Skeletal muscle cell (primary cell): Measurements from ENCODE around the gene ZNF124.
"Not testable (repeated sequence)": the region's sequence is repeated elsewhere in the genome, so short reads cannot be mapped to it uniquely, and the experiment has no call there.

Experiments used
- DNase-seq: peaks from one replicate; pipeline ENCODE4 v3.0.0-alpha.2; 2010; ENCODE audit warnings: low read depth
- H3K4me3 ChIP-seq: 2 replicates; pipeline ENCODE4 v1.5.1; 2011; ENCODE audit warnings: low read depth, mild to moderate bottlenecking, control low read depth, low read length, moderate library complexity

Gene ZNF124

DNA sequence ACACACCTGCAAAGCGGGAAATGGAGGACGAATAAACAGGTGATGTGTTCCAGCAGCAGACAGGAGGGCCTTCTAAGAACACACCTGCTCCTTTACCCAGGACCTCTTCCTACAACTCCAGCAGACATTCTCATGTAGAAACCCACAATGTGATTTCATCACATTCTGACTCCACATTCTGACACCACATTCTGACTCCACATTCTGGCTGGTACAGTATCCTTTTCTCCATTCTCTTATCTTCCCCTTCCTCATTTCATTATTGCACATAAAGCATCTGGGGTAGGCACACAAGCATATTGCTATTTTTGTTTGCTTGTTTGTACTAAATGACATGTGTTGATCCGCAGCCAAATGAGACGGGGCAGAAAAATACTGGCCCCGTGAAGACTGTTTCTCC is 3.6 kb upstream of the ZNF124 start:
- H3K4me3 ChIP-seq: no peak overlapping the region
- no peak for DNase-seq

DNA sequence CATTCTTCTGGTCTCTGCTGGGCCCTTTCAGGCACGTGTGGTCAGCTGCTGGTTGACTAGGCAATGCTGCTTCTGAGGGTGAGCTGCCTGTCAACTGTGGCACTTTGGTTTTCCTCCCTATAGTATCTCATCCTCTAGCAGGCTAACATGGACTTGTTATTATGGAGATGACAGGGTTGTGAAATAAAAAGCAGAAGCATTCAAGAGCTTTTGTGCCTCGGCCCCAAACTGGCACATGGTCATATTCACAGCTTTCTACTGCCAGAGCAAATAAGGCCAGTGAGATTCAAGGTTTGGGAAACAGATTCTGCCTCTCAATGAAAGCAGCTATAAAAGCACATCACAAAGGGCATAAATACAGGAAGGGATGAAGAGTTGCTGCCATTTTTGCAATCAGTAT is 1.6 kb upstream of the ZNF124 start:
- H3K4me3 ChIP-seq: no peak overlapping the region
- DNase-seq: no peak

DNA sequence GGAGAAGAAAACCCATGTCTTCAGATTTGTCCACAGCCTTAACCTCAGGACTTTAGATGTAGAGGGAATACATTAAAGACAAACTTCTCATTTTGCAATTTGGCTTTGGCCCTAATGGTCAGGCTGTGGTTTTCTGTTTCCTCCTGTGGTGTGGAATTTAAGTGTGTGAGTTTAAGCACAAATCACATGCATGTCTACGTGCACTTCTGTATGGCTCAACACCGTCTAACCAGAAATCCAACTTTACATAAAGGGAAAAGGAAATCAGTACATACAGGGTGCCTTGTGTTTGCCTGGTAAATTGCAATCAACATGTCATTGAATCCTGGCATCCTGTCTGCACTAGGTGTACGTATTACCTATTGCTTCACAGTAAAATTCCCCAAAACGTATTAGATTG is 1.2 kb upstream of the ZNF124 start:
- H3K4me3 ChIP-seq: no peak overlapping the region

DNA sequence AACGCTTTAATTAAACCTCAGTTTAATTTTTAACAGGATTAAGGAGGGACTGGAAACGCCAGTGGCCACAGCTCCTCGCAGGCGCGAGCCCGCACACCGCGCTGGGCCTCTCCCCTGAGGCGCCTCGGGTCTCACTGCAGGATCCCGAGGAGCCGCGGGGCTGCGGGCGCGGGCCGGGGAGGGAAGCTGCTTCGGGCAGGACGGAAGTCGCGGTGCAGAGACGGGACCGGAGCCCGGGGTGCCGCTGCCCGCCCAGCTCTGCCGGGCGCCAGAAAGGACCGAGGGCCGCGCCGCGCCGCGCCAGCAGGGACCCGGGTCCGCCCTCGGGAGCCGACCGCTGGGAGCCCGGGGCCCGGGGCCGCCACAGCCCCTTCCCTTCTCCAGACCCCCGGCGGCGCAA is 377 bp downstream of the ZNF124 start:
- H3K4me3 ChIP-seq: not testable (repeated sequence)

More for the DNA sequence above, 1.2 kb upstream of the ZNF124 start:
- DNase-seq: no peak

DNA sequence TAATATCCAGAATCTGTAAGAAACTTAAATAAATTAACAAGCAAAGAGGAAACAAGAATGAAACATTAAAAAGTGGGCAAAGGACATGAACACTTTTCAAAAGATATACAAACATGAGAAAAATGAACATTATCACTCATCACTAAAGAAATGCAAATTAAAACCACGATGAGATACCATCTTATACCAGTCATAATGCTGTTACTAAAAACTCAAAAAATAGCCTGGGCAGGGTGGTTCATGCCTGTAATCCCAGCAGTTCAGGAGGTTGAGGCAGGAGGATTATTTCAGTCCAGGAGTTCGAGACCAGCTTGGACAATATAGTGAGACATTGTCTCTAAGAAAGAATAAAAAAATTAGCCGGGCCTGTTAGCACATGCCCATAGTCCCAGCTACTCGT is 6.1 kb downstream of the ZNF124 start:
- no peak for DNase-seq
- no peak overlapping the region for H3K4me3 ChIP-seq

More for the DNA sequence above, 377 bp downstream of the ZNF124 start:
- DNase-seq: not testable (repeated sequence)

DNA sequence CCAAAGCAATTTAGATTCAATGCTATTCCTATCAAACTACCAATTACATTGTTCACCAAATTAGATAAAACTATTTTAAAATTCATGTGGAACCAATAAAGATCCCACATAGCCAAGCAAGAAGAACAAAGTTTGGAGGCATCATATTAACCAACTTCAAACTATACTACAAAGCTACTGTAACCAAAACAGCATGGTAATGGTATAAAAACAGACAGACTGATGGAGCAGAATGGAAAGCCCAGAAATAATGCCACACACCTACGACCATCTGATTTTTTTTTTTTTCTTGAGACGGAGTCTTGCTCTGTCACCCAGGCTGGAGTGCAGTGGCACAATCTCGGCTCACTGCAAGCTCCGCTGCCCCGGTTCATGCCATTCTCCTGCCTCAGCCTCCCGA is 7.1 kb downstream of the ZNF124 start:
- H3K4me3 ChIP-seq: no peak overlapping the region
- DNase-seq: no peak

DNA sequence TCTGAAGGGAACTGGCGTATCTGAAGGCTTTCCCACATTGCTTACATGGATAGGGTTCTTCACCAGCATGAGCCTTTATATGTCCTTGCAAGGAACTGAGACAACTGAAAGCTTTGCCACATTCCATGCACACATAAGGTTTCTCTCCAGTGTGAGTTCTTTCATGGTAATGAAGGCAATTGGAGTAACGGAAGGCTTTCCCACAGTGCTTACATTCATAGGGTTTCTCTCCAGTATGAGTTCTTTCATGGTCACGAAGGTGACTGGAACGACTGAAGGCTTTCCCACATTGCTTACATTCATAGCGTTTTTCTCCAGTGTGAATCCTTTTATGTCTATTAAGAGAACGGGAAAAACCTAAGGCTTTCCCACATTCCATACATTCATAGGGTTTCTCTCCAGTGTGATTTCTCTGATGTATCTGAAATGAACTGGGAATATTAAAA is 15.0 kb downstream of the ZNF124 start:
- H3K4me3 ChIP-seq: no peak overlapping the region
- DNase-seq: no peak

DNA sequence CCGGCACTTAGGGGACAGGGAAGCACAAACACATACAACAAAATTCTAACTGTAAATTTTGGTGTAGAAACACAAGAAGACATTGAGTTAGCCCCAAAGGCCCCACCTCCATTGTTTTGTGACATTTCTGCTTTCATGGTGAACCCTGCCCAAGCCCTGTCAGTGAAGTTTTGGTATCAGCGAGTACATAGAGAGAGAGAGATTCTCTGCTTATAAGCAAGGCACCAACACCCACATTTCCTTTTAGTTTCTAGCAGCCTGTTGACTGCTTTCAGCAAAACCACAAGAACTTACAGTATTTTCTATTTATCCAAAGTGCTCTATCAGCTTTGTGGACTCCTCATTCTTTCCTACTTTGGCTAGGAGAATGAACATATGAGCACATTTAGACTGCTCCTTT is 24.0 kb downstream of the ZNF124 start:
- no peak for DNase-seq
- no peak overlapping the region for H3K4me3 ChIP-seq

DNA sequence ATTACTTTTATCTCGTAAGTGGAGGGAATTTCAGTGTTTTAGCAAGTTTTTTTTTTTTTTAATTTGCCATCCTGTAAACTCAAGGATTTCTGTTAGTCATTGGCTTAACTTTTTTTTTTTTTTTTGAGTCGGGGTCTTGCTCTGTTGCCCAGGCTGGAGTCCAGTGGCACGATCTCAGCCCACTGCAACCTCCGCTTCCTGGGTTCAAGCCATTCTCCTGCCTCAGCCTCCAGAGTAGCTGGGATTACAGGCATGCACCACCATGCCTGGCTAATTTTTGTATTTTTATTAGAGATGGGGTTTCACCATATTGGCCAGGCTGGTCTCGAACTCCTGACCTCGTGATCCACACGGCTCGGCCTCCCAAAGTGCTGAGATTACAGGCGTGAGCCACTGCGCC is 24.7 kb downstream of the ZNF124 start:
- not testable (repeated sequence) for H3K4me3 ChIP-seq, DNase-seq

DNA sequence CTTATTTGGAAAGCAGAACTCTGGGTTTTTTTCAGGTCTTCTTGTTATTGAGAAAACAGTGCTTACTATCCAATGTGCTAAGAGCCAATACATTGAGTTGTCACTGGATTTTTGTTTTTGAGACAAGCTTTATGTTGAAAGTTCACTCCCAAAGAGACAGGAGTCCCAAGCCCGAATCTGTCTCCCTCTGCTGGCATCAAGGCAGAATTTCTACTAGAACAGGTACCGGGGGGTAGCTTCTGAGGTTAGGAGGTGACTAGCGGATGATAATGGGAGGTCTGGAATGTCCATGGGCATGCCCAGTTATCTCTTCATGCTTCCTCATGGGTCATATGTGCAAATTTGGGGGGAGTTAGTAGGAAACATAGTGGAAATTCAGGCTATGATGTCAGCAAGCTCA is 25.1 kb downstream of the ZNF124 start:
- DNase-seq: no peak
- H3K4me3 ChIP-seq: no peak overlapping the region

DNA sequence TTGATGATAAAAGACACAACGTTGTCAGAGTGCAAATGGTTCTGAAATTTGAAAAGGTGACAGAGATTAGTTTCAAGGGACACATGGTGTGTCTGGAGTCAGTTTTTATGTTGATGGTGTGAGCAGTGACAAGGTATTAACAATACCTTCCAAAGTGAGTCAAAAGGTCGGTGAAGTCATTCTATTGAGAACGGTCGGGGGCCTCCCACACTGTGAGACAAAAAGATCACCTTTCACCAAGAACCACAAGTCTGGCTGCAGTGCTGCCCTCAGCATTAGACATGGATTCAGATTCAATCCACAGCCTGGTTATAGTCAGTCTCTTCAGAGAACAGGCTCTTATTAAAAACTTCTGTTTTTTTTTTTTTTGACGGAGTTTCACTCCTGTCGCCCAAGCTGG is 26.5 kb downstream of the ZNF124 start:
- H3K4me3 ChIP-seq: no peak overlapping the region
- DNase-seq: no peak

DNA sequence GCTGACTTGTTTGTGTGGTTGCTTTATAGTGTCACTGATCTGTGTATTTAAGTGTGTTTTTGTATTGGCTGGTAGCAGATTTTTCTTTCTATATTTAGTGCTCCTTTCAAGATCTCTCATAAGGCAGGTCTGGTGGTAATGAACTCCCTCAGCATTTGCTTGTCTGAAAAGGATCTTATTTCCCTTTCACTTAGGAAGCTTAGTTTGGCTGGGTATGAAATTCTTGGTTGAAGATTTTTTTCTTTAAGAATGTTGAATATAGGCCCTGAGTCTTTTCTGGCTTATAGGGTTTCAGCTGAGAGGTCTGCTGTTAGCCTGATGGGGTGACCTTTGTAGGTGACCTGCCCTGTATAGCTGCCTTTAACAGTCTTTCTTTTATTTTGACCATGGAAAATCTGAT is 32.3 kb downstream of the ZNF124 start:
- not testable (repeated sequence) for DNase-seq, H3K4me3 ChIP-seq

DNA sequence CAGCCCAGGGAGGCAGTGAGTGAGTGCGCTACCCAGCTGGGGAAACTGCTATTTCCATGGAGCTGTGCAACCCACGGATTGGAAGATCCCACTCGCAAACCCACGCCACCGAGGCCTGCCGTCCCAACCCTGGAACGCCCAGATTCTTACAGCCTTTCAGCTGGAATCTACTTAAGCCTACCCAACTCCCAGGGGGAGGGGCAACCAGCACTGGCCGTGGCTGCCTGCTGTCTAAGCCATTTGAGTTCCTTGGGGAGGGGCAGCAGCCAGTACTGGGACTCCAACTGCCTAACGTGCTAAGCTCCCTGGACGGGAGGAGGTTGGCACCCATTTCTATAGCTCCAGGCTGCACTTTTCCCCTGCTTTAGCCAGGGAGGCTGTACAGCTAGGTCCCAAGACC is 40.6 kb downstream of the ZNF124 start:
- no peak overlapping the region for H3K4me3 ChIP-seq
- no peak for DNase-seq

DNA sequence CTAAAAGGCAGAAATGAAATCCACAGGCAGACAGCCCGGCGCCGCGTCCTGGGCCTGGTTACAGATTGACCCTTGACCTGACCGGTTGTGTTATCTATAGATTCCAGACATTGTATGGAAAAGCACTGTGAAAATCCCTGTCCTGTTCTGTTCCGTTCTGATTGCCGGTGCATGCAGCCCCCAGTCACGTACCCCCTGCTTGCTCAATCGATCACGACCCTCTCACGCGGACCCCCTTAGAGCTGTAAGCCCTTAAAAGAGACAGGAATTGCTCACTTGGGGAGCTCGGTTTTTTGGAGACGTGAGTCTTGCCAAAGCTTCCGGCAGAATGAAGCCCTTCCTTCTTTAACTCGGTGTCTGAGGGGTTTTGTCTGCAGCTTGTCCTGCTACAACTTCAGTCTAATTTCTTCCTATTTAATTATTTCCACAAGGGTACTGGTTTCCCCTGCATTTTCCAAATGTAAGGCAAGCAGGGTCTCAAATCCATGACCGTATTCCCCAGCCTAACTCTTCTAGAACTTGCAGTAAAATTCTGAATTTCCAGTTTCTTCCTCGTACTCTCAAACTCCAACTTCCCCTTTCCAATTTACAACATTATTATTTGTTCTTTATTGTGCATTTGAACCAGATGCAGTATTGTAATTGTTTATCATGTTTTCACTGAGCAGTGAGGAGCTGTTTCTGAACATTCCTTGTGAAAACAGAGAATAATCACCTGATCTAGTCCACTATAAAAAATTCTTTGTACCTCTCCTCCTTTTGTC is 44.1 kb downstream of the ZNF124 start:
- H3K4me3 ChIP-seq: peak overlapping the region; percentile 25
- not testable (repeated sequence) for DNase-seq

DNA sequence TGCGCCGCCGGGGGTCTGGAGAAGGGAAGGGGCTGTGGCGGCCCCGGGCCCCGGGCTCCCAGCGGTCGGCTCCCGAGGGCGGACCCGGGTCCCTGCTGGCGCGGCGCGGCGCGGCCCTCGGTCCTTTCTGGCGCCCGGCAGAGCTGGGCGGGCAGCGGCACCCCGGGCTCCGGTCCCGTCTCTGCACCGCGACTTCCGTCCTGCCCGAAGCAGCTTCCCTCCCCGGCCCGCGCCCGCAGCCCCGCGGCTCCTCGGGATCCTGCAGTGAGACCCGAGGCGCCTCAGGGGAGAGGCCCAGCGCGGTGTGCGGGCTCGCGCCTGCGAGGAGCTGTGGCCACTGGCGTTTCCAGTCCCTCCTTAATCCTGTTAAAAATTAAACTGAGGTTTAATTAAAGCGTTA is 45.2 kb downstream of the ZNF124 start:
- H3K4me3 ChIP-seq, DNase-seq: not testable (repeated sequence)

DNA sequence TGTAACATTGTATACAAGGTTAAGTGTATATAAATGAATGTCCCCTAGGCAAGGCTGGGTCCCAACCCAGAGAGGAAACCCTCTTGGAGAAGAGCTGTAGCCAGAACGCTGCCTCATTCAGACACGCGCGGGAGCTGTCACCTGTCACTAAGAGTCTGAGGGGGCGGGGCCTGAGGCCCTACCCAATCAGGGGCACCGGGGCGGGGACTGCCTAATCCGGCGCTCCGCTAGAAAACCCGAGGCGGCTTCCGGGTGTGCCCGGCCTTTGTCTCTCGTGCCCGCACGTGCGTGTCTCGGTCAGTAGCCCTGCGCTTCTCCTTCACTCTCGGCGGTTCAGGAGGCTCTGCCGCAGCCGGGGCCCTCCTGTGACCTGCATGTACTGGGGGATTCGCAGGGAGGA is 45.7 kb downstream of the ZNF124 start:
- not testable (repeated sequence) for DNase-seq, H3K4me3 ChIP-seq

DNA sequence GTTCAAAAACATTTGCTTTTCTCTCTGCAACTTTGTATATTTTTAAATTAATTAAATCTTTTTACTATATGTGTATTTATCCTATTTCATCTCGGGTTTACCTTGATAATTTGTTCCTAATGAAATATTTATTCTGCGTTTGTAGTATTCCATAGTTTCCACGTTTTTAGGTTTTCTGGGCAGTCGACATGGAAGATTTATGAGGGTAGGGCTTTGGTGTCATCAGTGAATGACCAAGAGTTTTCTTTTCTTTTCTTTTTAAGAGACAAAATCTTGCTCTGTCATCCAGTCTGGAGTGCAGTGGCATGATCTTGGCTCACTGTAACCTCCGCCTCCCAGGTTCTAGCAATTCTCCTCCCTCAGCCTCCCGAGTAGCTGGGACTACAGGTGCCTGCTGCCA is 50.4 kb downstream of the ZNF124 start:
- no peak overlapping the region for H3K4me3 ChIP-seq
- no peak for DNase-seq

DNA sequence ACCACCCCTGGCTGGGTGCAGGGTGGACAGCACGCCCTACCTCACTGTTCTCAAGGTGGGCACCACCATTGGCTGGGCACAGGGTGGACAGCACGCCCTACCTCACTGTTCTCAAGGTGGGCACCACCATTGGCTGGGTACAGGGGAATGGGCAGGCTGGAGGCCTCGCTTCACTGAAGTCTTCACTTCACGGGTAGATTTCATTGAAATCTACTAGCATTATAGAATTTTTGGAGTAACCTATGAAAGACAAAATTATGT is 51.5 kb downstream of the ZNF124 start:
- not testable (repeated sequence) for H3K4me3 ChIP-seq, DNase-seq

DNA sequence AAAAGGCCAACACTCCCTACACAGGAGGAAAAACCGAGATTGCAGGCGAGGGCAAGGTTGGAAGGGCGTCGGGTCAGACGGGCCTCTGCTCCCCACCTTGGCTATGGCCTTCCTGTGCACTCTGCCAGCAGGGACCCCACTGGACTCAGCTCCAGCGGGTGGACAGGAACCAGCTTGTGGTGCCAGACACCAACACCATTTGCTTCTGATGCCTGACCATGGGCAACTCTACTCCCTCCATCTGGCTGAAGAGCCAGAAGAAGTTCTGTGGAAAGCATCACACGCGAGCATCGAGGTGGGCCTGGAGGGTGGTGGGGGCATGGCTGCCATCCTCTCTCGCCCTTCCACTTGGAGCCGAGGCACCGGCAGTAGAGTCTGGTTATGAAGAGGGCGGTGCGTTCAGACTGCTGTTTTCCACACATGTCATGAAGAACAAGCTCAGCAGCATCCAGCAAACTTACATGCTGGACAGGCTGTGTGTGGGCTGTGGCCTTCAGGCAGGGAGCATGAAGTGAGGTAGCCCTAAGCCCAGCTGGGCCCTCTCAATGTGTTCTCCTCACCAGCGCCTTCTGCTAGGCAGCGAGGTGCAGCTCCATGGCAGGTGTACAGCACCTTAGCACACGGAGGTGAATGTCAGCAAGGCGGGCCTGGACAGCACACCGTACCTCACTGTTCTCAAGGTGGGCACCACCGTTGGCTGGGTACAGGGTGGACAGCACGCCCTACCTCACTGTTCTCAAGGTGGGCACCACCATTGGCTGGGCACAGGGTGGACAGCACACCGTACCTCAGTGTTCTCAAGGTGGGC is 52.0 kb downstream of the ZNF124 start:
- H3K4me3 ChIP-seq: no peak overlapping the region
- DNase-seq: no peak

DNA sequence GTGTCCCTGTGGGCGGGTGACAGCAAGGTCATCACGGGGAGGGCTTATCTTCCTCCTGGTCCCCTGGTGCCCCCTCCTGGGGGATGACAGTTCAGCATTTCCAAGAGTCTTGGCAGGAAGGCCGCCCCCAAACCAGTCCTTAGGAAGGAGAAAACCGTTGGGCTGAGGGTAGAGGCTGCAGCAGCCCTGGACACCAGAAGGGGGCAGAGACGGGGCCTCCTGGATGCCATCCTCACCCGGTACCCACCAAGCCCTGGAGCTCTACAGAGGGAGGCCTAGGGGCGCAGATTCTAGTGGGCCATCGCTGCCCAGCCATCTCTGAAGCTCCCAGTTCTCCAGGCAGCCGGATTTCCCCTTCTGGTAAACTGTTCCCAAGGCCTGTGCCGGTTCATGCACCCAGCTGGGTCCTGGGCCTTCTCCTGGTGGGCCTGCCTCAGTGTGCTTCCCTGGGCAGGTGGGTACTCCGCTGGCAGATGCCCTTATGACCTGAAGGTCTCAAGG is 52.8 kb downstream of the ZNF124 start:
- H3K4me3 ChIP-seq: no peak overlapping the region
- no peak for DNase-seq

DNA sequence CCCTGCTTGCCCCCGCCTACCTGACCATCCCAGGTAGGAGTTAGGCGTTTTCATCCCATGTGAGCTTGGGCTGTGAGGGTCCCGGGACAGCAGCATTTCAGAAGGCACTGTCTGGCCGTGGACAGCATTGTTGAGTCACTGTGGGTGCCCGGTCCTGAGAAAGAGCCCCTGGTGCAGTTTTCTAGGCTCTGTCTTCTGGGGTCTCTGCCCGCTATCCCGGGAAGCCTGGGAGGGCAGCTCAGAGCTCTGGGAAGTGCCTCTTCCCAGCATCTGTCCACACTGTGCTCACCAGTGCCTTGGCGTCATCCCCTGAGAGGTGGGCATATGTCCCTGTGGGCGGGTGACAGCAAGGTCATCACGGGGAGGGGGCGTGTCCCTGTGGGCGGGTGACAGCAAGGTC is 56.3 kb downstream of the ZNF124 start:
- DNase-seq: no peak

More for the DNA sequence above, 56.3 kb downstream of the ZNF124 start:
- H3K4me3 ChIP-seq: no peak overlapping the region
